PC-3 (cell line): ENCODE data around the gene PIK3R5. TPM values are rescaled to one million over a fixed set of nuclear protein-coding genes. Genes with fewer than 3 reads are reported as not detected.

Source experiments
- ATAC-seq: fragments of 200-7000 bp; cut with Tn5 transposase; 2 replicates; pipeline ENCODE4 v1.9.1; 2020; ENCODE audit warnings: mild to moderate bottlenecking, moderate library complexity
- BruUV-seq: library from RNA; stranded (reverse); fragments of 400-500 nt; replicated peaks from 2 replicates; lab custom pipeline; 2021; lab: Mats Ljungman, UMichigan
- CTCF ChIA-PET: fragments of 300-600 bp; sonication (Branson Sonifier 250); formaldehyde crosslinking; loops from one replicate; lab custom pipeline; 2022; ENCODE audit warnings: antibody characterized with exemption; lab: Charles Lee
- POLR2A ChIA-PET: fragments of 300-600 bp; sonication (Branson Sonifier 250); formaldehyde crosslinking; loops from one replicate; lab custom pipeline; 2022; ENCODE audit warnings: antibody characterized with exemption; ENCODE audit not compliant: unreplicated experiment; lab: Charles Lee
- DNase-seq: peaks from one replicate; pipeline ENCODE4 v3.0.0-alpha.2; 2015
- H2AFZ ChIP-seq: fragments of 300-600 bp; sonication (generic); 2 replicates; pipeline ENCODE4 v1.6.0; 2016; ENCODE audit warnings: antibody characterized with exemption, low read length
- H3F3A ChIP-seq: fragments of 300-600 bp; sonication (generic); one replicate; pipeline ENCODE4 v1.6.0; 2017; ENCODE audit warnings: antibody characterized with exemption, low read length, control low read depth, mild to moderate bottlenecking; ENCODE audit not compliant: unreplicated experiment
- H3K27ac ChIP-seq: fragments of 300-600 bp; sonication (generic); 2 replicates; pipeline ENCODE4 v1.5.1; 2016; ENCODE audit warnings: mild to moderate bottlenecking, low read length
- H3K27me3 ChIP-seq: fragments of 300-600 bp; sonication (generic); 2 replicates; pipeline ENCODE4 v1.6.1; 2016; ENCODE audit warnings: low read length, mixed read lengths
- H3K36me3 ChIP-seq: fragments of 300-600 bp; sonication (generic); 2 replicates; pipeline ENCODE4 v1.6.1; 2016; ENCODE audit warnings: low read depth, mixed run types, low read length, mixed read lengths
- H3K4me1 ChIP-seq: fragments of 300-600 bp; sonication (generic); 2 replicates; pipeline ENCODE4 v1.5.1; 2016; ENCODE audit warnings: low read length; ENCODE audit not compliant: insufficient read depth
- H3K4me2 ChIP-seq: fragments of 300-600 bp; sonication (generic); 2 replicates; pipeline ENCODE4 v1.6.0; 2016; ENCODE audit warnings: low read length
- H3K4me3 ChIP-seq: fragments of 300-600 bp; sonication (generic); 2 replicates; pipeline ENCODE4 v1.5.1; 2016; ENCODE audit warnings: mild to moderate bottlenecking, low read length, mixed read lengths
- H3K79me2 ChIP-seq: fragments of 300-600 bp; sonication (generic); 2 replicates; pipeline ENCODE4 v1.6.1; 2017; ENCODE audit warnings: low read length, mixed read lengths
- H3K9ac ChIP-seq: fragments of 300-600 bp; sonication (generic); 2 replicates; pipeline ENCODE4 v1.6.0; 2016; ENCODE audit warnings: mild to moderate bottlenecking, low read length
- H3K9me2 ChIP-seq: fragments of 300-600 bp; sonication (generic); replicated peaks from 2 replicates; pipeline ENCODE4 v1.6.1; 2016; ENCODE audit warnings: mixed run types, low read length, mixed read lengths
- H3K9me3 ChIP-seq: fragments of 300-600 bp; sonication (generic); 2 replicates; pipeline ENCODE4 v1.6.1; 2016; ENCODE audit warnings: low read length, mixed read lengths
- H4K20me1 ChIP-seq: fragments of 300-600 bp; sonication (generic); 2 replicates; pipeline ENCODE4 v1.6.1; 2016; ENCODE audit warnings: low read length, mixed read lengths
- EZH2 ChIP-seq: fragments of 300-600 bp; sonication (generic); IDR thresholded peaks from one replicate; pipeline ENCODE4 v1.6.1; 2017; ENCODE audit warnings: antibody characterized with exemption, mild to moderate bottlenecking, low read length; ENCODE audit not compliant: unreplicated experiment
- EZH2phosphoT487 ChIP-seq: fragments of 300-600 bp; sonication (generic); IDR thresholded peaks from 2 replicates; pipeline ENCODE4 v1.6.1; 2018; ENCODE audit warnings: mild to moderate bottlenecking, antibody characterized with exemption, low read length, borderline replicate concordance
- intact Hi-C: fragments of 100-400 bp; cut with micrococcal nuclease; formaldehyde crosslinking; loops from 2 replicates; pipeline ENCODE4 v1.9.0; 2023
- total RNA-seq: library from RNA; depleted of rRNA; stranded (reverse); fragments of >200 nt; gene quantifications from 2 replicates; pipeline ENCODE4 v1.2.3, GENCODE V29; 2014
- TF ChIP-seq, protein P1 (sequence below): fragments of 300-600 bp; sonication (generic); conservative IDR thresholded peaks from 2 replicates; pipeline ENCODE4 v1.5.1; 2017; ENCODE audit warnings: antibody characterized with exemption, low read depth, mild to moderate bottlenecking, low read length

Gene PIK3R5
- total RNA-seq, 1 experiment from 2014 or later: not detected

DNA sequence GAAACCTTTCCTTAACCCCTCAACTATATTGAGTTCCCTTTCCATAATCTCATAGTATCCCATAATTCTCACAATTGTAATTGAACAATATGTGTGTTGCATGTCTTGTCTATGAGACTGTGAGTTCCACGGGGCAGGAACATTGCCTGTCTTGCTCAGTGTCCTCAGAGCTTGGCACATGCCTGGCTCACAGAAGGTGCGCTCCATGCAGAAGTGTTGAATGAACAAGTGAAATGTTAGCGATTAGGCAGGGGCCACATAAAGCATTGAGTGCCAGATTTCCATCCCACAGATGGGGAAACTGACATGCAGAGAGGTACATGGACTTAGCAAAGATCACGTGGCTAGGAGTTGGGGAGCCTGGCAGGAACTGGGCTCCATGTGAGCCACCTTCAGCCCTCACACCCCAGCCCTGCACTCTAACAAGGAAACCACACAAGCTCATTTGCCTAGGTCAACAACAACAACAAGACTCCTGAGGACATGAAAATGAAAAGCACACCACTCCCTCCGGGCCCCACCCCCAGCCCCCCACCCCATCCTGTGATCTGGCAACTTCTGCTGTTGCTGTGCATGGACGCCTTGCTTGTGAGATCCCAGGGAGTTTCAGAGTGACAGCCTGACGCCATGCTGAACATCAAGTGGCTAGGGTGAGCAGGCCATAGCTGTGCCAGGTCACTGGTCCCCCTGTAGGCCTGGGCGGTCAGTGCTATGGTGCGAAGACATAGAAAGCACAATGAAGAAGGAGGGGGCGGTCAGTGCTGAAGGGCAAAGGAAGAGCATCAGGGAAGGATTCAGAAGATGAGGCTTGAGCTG is 5.0 kb downstream of the PIK3R5 start:
- BruUV-seq: no TSS peak
- no peaks in the 10 kb centered on the region for H3K9me3 ChIP-seq
- no peak overlapping the region for H3K9ac ChIP-seq
- H3K4me3 ChIP-seq: no peak overlapping the region
- H3K4me1 ChIP-seq: no peaks in the 10 kb centered on the region
- no peaks in the 10 kb centered on the region for H3F3A ChIP-seq
- intact Hi-C loops: no loop called here
- no peaks in the 10 kb centered on the region for H3K79me2 ChIP-seq
- H2AFZ ChIP-seq: no peak overlapping the region
- H4K20me1 ChIP-seq: no peaks in the 10 kb centered on the region
- DNase-seq: no peak
- ChIA-PET CTCF (no interaction called here), POLR2A (no interaction called here)
- H3K4me2 ChIP-seq: no peak overlapping the region
- no peaks in the 10 kb centered on the region for H3K36me3 ChIP-seq
- TF ChIP-seq EZH2phosphoT487 (no peak), EZH2 (no peak)
- TF ChIP-seq, protein P1, sequence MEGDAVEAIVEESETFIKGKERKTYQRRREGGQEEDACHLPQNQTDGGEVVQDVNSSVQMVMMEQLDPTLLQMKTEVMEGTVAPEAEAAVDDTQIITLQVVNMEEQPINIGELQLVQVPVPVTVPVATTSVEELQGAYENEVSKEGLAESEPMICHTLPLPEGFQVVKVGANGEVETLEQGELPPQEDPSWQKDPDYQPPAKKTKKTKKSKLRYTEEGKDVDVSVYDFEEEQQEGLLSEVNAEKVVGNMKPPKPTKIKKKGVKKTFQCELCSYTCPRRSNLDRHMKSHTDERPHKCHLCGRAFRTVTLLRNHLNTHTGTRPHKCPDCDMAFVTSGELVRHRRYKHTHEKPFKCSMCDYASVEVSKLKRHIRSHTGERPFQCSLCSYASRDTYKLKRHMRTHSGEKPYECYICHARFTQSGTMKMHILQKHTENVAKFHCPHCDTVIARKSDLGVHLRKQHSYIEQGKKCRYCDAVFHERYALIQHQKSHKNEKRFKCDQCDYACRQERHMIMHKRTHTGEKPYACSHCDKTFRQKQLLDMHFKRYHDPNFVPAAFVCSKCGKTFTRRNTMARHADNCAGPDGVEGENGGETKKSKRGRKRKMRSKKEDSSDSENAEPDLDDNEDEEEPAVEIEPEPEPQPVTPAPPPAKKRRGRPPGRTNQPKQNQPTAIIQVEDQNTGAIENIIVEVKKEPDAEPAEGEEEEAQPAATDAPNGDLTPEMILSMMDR: no peak
- H3K27ac ChIP-seq: no peak overlapping the region
- no peak for ATAC-seq
- no peaks in the 10 kb centered on the region for H3K9me2 ChIP-seq
- H3K27me3 ChIP-seq: peaks cover 21% of the 10 kb centered on the region

DNA sequence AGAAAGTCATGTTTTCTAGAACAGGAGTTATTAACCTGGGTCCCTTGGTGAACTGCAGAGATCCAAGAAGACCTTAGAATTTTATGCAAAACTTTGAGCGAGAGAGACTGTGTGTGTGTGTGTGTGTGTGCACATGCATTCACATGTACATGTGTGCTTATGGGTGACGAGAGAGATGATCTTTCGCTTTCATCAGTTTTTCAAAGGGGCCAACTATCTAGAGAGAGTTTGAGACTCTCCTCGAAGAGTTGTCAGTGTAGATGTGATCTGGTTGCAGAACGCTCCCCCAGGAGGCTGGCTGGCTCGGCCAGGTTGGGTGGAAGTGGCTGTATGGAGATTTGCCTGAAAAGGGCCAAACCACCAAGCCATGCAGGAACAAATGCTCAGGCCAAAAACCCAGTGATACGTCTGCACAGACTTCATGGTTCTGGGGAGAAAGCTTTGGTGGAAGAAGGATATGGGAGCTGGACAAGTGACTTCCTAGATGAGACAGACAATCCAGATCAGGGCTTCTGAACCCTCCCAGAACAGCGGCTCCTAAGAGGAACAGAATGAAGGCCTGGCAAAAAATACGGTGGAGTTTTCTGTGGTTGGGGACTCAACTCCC is 6.1 kb downstream of the PIK3R5 start:
- ChIA-PET CTCF (no interaction called here), POLR2A (no interaction called here)
- no peaks in the 10 kb centered on the region for H3K9me2 ChIP-seq
- peaks cover 29% of the 10 kb centered on the region for H3K27me3 ChIP-seq
- no peaks in the 10 kb centered on the region for H3K9me3 ChIP-seq
- DNase-seq: no peak
- no peak for TF ChIP-seq EZH2
- TF ChIP-seq, protein P1: no peak
- TF ChIP-seq EZH2phosphoT487: no peak
- H3K36me3 ChIP-seq: no peaks in the 10 kb centered on the region
- H2AFZ ChIP-seq: no peak overlapping the region
- H3K9ac ChIP-seq: no peak overlapping the region
- no peaks in the 10 kb centered on the region for H3K4me1 ChIP-seq
- H3K79me2 ChIP-seq: no peaks in the 10 kb centered on the region
- intact Hi-C loops: no loop called here
- no peak overlapping the region for H3K4me2 ChIP-seq
- H3K4me3 ChIP-seq: no peak overlapping the region
- H3K27ac ChIP-seq: no peak overlapping the region
- no TSS peak for BruUV-seq
- no peaks in the 10 kb centered on the region for H3F3A ChIP-seq
- no peaks in the 10 kb centered on the region for H4K20me1 ChIP-seq
- ATAC-seq: no peak

DNA sequence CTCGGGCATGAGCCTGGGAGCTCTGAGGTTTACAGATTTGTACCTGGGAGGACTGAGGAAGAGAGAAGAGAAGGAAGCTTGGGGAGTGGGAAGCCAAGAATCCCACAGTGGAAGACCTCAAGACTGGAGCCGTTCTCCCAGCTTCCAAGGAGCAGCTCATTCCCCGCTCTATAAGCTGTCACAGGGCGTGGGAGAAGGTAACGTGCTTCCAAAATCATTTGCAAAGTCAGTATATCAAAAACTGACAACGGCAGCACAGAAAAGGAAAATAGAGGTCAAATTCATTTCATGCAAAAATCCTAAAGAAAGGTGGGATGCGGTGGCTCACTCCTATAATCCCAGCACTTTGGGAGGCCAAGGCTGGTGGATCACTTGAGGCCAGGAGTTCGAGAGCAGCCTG is 7.8 kb downstream of the PIK3R5 start:
- intact Hi-C loops: no loop called here
- H3K9me3 ChIP-seq: no peaks in the 10 kb centered on the region
- no peak overlapping the region for H3K27ac ChIP-seq
- H3K9me2 ChIP-seq: no peaks in the 10 kb centered on the region
- ATAC-seq: no peak
- H2AFZ ChIP-seq: no peak overlapping the region
- peaks cover 29% of the 10 kb centered on the region for H3K27me3 ChIP-seq
- no peak overlapping the region for H3K4me3 ChIP-seq
- H3K79me2 ChIP-seq: no peaks in the 10 kb centered on the region
- TF ChIP-seq, protein P1: no peak
- TF ChIP-seq EZH2 (no peak), EZH2phosphoT487 (no peak)
- H3K36me3 ChIP-seq: no peaks in the 10 kb centered on the region
- no peak for DNase-seq
- no peak overlapping the region for H3K4me2 ChIP-seq
- ChIA-PET CTCF (no interaction called here), POLR2A (no interaction called here)
- no peaks in the 10 kb centered on the region for H3F3A ChIP-seq
- no TSS peak for BruUV-seq
- no peaks in the 10 kb centered on the region for H3K4me1 ChIP-seq
- H4K20me1 ChIP-seq: no peaks in the 10 kb centered on the region
- H3K9ac ChIP-seq: no peak overlapping the region
